Neuronal stem cell (in vitro differentiated cells): ENCODE results near the gene NDUFC1. TPM values are rescaled to one million over a fixed set of nuclear protein-coding genes. Genes with fewer than 3 reads are reported as not detected.
A peak's percentile ranks its signal among the peaks of the same experiment; 100 is the strongest.

Experiments used
- DNase-seq: peaks from one replicate; pipeline ENCODE4 v3.0.0-alpha.2; 2013; ENCODE audit warnings: low spot score
- H2AFZ ChIP-seq: one replicate; pipeline ENCODE4 v1.6.1; 2013; ENCODE audit warnings: mild to moderate bottlenecking, low read length, inconsistent platforms
- H2AK5ac ChIP-seq: 2 replicates; pipeline ENCODE4 v1.6.1; 2013; ENCODE audit warnings: low read depth, mild to moderate bottlenecking, inconsistent platforms, low read length, moderate library complexity, mixed read lengths
- H2BK120ac ChIP-seq: 2 replicates; pipeline ENCODE4 v1.6.1; 2013; ENCODE audit warnings: low read depth, mild to moderate bottlenecking, inconsistent platforms, low read length, moderate library complexity, mixed read lengths
- H2BK12ac ChIP-seq: one replicate; pipeline ENCODE4 v1.6.1; 2013; ENCODE audit warnings: low read length, inconsistent platforms
- H2BK15ac ChIP-seq: 2 replicates; pipeline ENCODE4 v1.6.1; 2013; ENCODE audit warnings: mild to moderate bottlenecking, low read length, inconsistent platforms, mixed read lengths
- H2BK5ac ChIP-seq: one replicate; pipeline ENCODE4 v1.6.1; 2013; ENCODE audit warnings: inconsistent platforms, mild to moderate bottlenecking, low read length, moderate library complexity
- H3K14ac ChIP-seq: one replicate; pipeline ENCODE4 v1.6.1; 2013; ENCODE audit warnings: low read length, inconsistent platforms
- H3K18ac ChIP-seq: 2 replicates; pipeline ENCODE4 v1.6.1; 2013; ENCODE audit warnings: low read length, inconsistent platforms
- H3K23ac ChIP-seq: 2 replicates; pipeline ENCODE4 v1.6.1; 2013; ENCODE audit warnings: low read depth, mild to moderate bottlenecking, mixed read lengths, low read length, inconsistent platforms; ENCODE audit not compliant: poor library complexity
- H3K27ac ChIP-seq: replicated peaks from 3 replicates; pipeline ENCODE4 v1.5.1; 2013; ENCODE audit warnings: low read length, inconsistent platforms
- H3K27me3 ChIP-seq, 3 experiments: 2 replicates each; pipeline ENCODE4 v1.6.1; 2013; ENCODE audit warnings: low read length in 3 of 3, mild to moderate bottlenecking in 2 of 3, inconsistent platforms in 1 of 3, low read depth in 1 of 3, mixed read lengths in 1 of 3, moderate library complexity in 1 of 3; ENCODE audit not compliant: control insufficient read depth in 3 of 3, insufficient read depth in 3 of 3
- H3K36me3 ChIP-seq, 2 donors: replicated peaks in 1 of 2; 2 replicates each; pipeline ENCODE4 v1.6.1; 2013; ENCODE audit warnings: low read length in 2 of 2; ENCODE audit not compliant: control insufficient read depth in 2 of 2, insufficient read depth in 2 of 2
- H3K4ac ChIP-seq: 2 replicates; pipeline ENCODE4 v1.6.1; 2013; ENCODE audit warnings: inconsistent platforms, mild to moderate bottlenecking, low read length, moderate library complexity
- H3K4me1 ChIP-seq, 2 donors: 1 replicate in 1 of 2; 2 replicates in 1 of 2; pipeline ENCODE4 v1.6.1; 2013; ENCODE audit warnings: low read length in 2 of 2, low read depth in 1 of 2; ENCODE audit not compliant: control insufficient read depth in 2 of 2, insufficient read depth in 1 of 2
- H3K4me2 ChIP-seq: one replicate; pipeline ENCODE4 v1.6.1; 2013; ENCODE audit warnings: mild to moderate bottlenecking, low read length, inconsistent platforms; ENCODE audit not compliant: insufficient read depth, poor library complexity, severe bottlenecking
- H3K4me3 ChIP-seq, 2 donors: 2 replicates each; pipeline ENCODE4 v1.5.1; 2013; ENCODE audit warnings: low read length in 2 of 2, mild to moderate bottlenecking in 2 of 2, inconsistent platforms in 1 of 2, moderate library complexity in 1 of 2
- H3K79me1 ChIP-seq: one replicate; pipeline ENCODE4 v1.6.1; 2013; ENCODE audit warnings: low read depth, mild to moderate bottlenecking, inconsistent platforms, low read length, moderate library complexity
- H3K9ac ChIP-seq: one replicate; pipeline ENCODE4 v1.6.1; 2013; ENCODE audit warnings: mild to moderate bottlenecking, low read depth, low read length, inconsistent platforms; ENCODE audit not compliant: poor library complexity
- H3K9me3 ChIP-seq, 2 donors: replicated peaks in 1 of 2; 2 replicates each; pipeline versions ENCODE3 to v1.6.1; 2013; ENCODE audit warnings: low read length in 2 of 2, mild to moderate bottlenecking in 2 of 2, inconsistent platforms in 1 of 2, low read depth in 1 of 2, mixed read lengths in 1 of 2, moderate library complexity in 1 of 2; ENCODE audit not compliant: control insufficient read depth in 2 of 2, insufficient read depth in 1 of 2
- H4K8ac ChIP-seq: one replicate; pipeline ENCODE4 v1.6.1; 2013; ENCODE audit warnings: low read depth, mild to moderate bottlenecking, inconsistent platforms, low read length, moderate library complexity
- H4K91ac ChIP-seq: one replicate; pipeline ENCODE4 v1.6.1; 2013; ENCODE audit warnings: low read length, low read depth, mild to moderate bottlenecking, inconsistent platforms; ENCODE audit not compliant: poor library complexity
- WGBS, 2 donors: extraction: QIAGEN DNeasy Blood & Tissue Kit; methylation state at CpG; one replicate each; pipeline ENCODE4 v1.1.7; 2013; ENCODE audit warnings: missing lambda C conversion rate in 2 of 2, mixed read lengths in 1 of 2; ENCODE audit not compliant: insufficient read length in 2 of 2, insufficient replicate concordance in 1 of 2; ENCODE audit errors: extremely low coverage in 2 of 2; 5-methylcytosine and 5-hydroxymethylcytosine counted together
- small RNA-seq: library from polyadenylated mRNA; stranded (forward); fragments of <200 nt; extraction: miRNeasy Mini kit (QIAGEN cat#:217004); gene quantifications from one replicate; pipeline ENCODE3, GENCODE V24; 2013; ENCODE audit not compliant: insufficient read depth

NDUFC1 gene

DNA sequence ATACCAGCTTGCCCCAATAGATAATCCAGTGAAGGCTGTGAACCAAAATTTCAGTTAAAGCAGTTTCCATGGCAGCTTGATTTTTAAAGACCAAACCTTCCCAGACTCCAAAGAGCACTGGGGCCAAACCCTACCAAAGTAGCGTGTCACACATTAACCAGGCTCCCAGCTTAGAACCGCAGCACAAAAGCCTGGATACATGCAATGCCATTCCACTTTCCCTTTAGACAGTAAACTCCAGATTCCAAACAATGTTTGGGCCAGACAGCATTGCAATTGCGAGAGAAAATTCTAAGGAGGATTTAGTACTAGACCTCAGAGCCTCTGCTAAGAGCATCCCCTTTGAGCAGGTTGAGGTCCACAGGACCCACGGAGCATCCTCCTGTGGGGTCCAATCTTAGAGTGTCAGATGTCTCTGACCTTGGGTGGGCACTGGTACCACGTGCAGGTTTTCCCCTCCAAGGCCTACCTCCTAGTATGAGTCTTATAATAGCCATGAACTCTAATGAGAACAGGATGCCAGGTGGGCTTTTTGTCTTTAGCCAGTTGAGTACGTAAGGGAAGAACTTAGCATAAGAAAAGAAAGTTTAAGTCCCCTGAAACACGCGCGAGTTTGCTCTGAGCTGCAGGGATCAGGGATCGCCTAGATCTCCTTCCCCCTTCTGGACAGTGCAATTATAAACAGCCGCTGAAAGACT lies 61.0 kb downstream of the NDUFC1 start:
- Histone ChIP-seq H2AFZ (peak overlapping the region; percentile 83), H3K9me3 (peaks cover 2 to 11% of the 10 kb centered on the region in 2 donors), H2BK120ac (no peak overlapping the region), H3K4me3 (no peak overlapping the region), H3K79me1 (no peaks in the 10 kb centered on the region), H2BK12ac (no peak overlapping the region), H3K9ac (no peak overlapping the region), H4K91ac (no peak overlapping the region), H3K27ac (no peak overlapping the region), H4K8ac (no peak overlapping the region), H3K18ac (no peak overlapping the region), H3K23ac (no peak overlapping the region), H3K27me3 (no peaks in the 10 kb centered on the region), H2AK5ac (no peak overlapping the region), H3K36me3 (no peaks in the 10 kb centered on the region), H3K14ac (no peak overlapping the region), H3K4ac (no peak overlapping the region), H3K4me1 (peaks cover 3 to 9% of the 10 kb centered on the region in 2 donors), H3K4me2 (no peak overlapping the region), H2BK15ac (no peak overlapping the region), H2BK5ac (no peak overlapping the region)
- WGBS, 2 donors, result no CpG with 5 or more reads among the region's 11 CpGs
- DNase-seq, result no peak

Small RNA genes lying within 50 kb of the gene (small RNA-seq; reads per million reads assigned to genes)
- gene RNU6-1074P, result not detected
- gene RNU6-1214P, result not detected
